ENCODE measurements around the gene DOCK7. TPM values are rescaled to one million over a fixed set of nuclear protein-coding genes. Genes with fewer than 3 reads are reported as not detected.

Gene DOCK7
- total and polyA plus RNA-seq, 2 of the 13 experiments (the other 11 are each of a cell fraction or from before 2014, with no cell fraction given) = 45.7 to 67.2 TPM

- intact Hi-C loops (cut with micrococcal nuclease; ENCODE audit: unreplicated experiment) = no loop called here
- H3K36me3 ChIP-seq (replicated peaks in 1 of 2; ENCODE audit: control insufficient read depth in 1 of 2, insufficient read depth in 2 of 2, low read length in 2 of 2) = no peaks in the 10 kb centered on the region
- WGBS (ENCODE audit: low lambda C conversion rate) = 86% methylated on average over 12 of the region's 12 CpGs
- no TSS peak for BruUV-seq (replicated peaks)
- ATAC-seq (no peak), FAIRE-seq (no peak), DNase-seq (ENCODE audit: low spot score) (no peak)
- H3K27ac ChIP-seq (ENCODE audit: extremely low read length, insufficient read depth, low read length) = no peak overlapping the region
- H3K4me1 ChIP-seq (ENCODE audit: insufficient read depth, low read length) = peaks cover 16% of the 10 kb centered on the region
- POLR2A ChIA-PET = interaction anchor here (1.3 to 2.9 kb wide), 2 partner anchors 9 to 43 kb away, joined by 3 to 97 read pairs; no protein-coding TSS in a partner anchor
- peaks cover 28% of the 10 kb centered on the region for H3K79me2 ChIP-seq (ENCODE audit: insufficient read depth, low read length)
- no peak for TF ChIP-seq SCMH1 (CRISPR knock-in tag; IDR thresholded peaks at IDR 0.05; ENCODE audit: borderline replicate concordance)
- TF ChIP-seq KLF9 (CRISPR knock-in tag; IDR thresholded peaks at IDR 0.05; ENCODE audit: low read depth) = no peak
- no peak for TF ChIP-seq SNAPC4 (CRISPR knock-in tag; IDR thresholded peaks at IDR 0.05)
- no peak for TF ChIP-seq MLLT10 (CRISPR knock-in tag; IDR thresholded peaks at IDR 0.05)
- TF ChIP-seq NR2F1 (CRISPR knock-in tag; IDR thresholded peaks at IDR 0.05) = no peak
- TF ChIP-seq ZNF367 (CRISPR knock-in tag; IDR thresholded peaks at IDR 0.05; ENCODE audit: borderline replicate concordance) = no peak
- TF ChIP-seq POLR2A (IDR thresholded peaks at IDR 0.05; ENCODE audit: insufficient read depth in 1 of 2, low read depth in 2 of 2, low read length in 2 of 2) = 0 out of 4 replicates have a peak, but pooled peaks of 1 of the 2 experiments have one; percentile 5
- no peak for TF ChIP-seq HES4 (CRISPR knock-in tag; IDR thresholded peaks at IDR 0.05; ENCODE audit: borderline replicate concordance)
- H3K4me3 ChIP-seq (replicated peaks in 1 of 3; ENCODE audit: insufficient read depth in 1 of 3, low read depth in 2 of 3, low read length in 3 of 3) = no peak overlapping the region
- H4K20me1 ChIP-seq (ENCODE audit: insufficient read depth, low read length) = peaks cover 11% of the 10 kb centered on the region
- no peak overlapping the region for H3K4me2 ChIP-seq (ENCODE audit: low read depth, low read length)
- no peak overlapping the region for H3K9ac ChIP-seq (ENCODE audit: insufficient read depth, low read depth, low read length)
- CTCF ChIA-PET (ENCODE audit: low intra/inter-chr PET ratio, low total read pairs) = no interaction called here
- H2AFZ ChIP-seq (ENCODE audit: low read length) = no peak overlapping the region
- H3K9me3 ChIP-seq (ENCODE audit: low read length) = no peaks in the 10 kb centered on the region
- in situ Hi-C loops (cut with HindIII; ENCODE audit: extremely low pct_ligation_motif_present, low pct_unique_long_range_greater_than_20kb) = no loop called here
- H3K27me3 ChIP-seq (ENCODE audit: control insufficient read depth in 1 of 2, insufficient read depth in 2 of 2, low read length in 2 of 2) = no peaks in the 10 kb centered on the region; a peak in 1 of 5 replicates
Observed at GRCh38 chr1:62434618-62435001, 253.6 kb downstream of the DOCK7 start.

All from HepG2 (cell line).